GM21723 (cell line): Measurements from ENCODE around the gene SLC1A3.

Experiments
- ATAC-seq: cut with Tn5 transposase; IDR thresholded peaks from one replicate; pipeline ENCODE4 v1.9.1; 2021; ENCODE audit warnings: mild to moderate bottlenecking, moderate library complexity; ENCODE audit not compliant: unreplicated experiment

Gene SLC1A3

GRCh38 chr5:36654564-36654963 lies 48.2 kb downstream of the SLC1A3 start:
- ATAC-seq, result no peak

DNA sequence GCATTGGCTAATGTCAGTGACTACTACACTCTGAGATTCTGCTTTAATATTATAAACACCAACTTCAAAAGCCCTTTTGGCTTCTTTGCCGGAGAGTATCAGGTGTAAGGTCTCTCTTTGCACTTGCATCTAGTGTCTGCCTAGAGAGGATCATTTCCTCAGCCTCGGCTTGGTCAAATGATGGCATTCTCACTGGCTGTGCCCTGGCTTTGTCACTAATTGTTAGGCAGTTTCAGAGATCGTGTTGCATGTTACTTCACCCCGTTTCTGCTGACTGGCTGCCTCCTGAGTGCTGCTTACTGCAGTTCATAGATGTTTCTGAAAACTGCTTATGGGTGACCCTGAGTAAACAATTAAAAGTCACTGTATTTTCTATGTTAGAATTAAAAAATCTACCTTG lies 48.8 kb downstream of the SLC1A3 start:
- ATAC-seq, result no peak

DNA sequence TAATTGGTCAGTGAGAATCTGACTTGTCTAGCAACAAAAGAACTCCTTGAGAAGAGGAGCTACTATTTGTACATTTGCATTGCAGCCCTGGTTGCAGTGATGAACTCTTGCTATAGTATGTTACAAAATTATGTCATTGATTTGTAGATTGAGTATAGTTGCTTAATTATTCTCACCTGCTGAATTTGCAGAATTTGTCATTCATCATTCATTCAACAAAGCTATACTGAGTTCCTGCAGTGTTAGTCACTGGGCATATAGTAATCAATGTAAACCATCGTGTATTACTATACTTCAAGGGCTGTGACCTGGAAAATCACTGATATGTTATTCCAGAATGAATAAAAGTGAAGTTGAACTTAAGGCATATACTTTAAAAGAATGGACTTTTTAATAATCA lies 50.1 kb downstream of the SLC1A3 start:
- ATAC-seq, result no peak

- no peak for ATAC-seq
Observed at GRCh38 chr5:36657563-36657995, 51.2 kb downstream of the SLC1A3 start.

DNA sequence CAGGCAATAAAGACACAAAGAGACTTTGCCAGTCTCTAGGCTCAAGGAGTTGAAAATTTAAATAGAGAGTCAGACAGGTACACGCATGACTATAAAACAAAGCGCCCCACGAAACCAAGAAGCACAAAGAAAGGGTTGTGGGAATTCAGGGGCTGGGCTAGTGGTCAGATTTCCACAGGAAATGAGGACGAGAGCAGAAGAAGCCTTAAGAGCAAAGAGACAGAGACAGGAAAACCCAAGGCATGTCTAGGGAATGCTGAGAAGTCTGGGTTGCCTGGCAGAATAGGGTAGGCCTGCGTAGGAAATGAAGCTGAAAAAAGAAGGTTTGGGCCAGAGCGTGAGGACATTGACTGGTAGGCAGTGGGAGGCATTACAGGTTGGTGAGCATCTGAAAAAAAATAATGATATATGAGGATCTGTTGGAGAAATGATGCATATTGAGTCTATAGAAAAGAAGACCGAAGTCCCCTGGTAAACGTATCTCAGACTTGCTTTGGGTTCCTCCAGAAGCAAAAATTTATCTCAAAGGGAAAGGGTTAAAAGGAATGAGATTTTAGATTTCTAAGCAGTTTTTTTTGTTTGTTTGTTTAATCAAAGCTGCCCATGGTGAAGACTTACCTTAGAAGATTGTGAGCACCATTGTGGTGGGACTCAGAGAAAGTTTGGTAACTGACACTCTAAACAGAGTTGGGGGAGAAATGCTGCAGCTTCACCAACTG lies 51.8 kb downstream of the SLC1A3 start:
- ATAC-seq, result no peak

DNA sequence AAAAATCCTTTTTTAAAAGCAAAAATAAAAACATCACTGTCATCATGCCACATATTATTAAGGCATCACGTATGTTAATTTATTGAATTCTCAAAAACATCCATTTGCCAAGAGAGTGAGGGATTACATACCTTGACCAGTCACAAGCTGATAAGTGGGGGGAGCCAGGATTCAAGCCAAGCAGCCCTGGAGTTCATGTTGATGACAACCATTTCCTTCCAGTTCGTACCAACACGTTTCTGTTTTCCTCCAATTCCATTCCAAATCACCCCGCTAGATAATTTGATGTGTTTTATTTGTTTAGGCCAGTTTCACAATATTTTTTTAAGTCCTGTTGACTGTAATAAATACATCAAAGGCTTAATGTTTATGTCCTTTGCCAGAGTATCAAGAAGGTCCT lies 53.0 kb downstream of the SLC1A3 start:
- no peak for ATAC-seq

GRCh38 chr5:36660397-36661049 lies 54.1 kb downstream of the SLC1A3 start:
- ATAC-seq, result no peak

DNA sequence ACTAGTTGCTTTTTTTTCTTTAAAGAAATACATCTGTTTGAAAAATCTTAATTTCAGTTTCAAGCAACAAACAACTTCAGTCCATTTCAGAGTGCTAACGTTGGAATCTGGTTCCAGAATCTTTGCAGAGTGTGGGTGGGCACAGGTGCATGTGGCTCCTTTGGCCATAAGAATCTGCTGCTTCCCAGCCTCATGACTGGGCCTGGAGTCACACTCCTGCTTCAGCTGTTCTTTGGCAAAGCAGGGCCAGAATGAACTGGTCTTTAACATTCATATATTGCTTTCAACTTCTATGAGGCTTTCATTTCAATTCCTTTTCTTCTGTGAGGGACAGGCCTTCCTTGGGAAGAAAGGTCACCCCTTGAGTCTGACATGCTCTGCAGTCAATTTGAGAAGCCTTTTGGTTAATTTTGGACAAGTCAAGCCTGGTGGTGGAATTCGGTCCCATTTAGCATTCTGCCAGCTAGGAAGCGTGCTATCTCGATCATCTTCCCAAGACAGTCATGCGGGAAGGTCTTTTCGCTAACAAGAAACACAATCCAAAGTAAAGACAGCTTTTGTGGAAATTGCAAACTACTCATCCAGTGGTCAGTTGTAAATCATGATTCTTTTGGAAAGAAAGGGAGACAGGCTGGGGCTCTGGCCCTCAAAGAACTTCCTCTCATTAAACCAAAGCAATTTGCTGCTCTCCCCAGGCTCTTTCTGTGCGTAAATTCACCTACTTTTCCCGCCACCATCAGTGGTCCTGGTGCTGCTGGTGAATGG lies 55.2 kb downstream of the SLC1A3 start:
- no peak for ATAC-seq

DNA sequence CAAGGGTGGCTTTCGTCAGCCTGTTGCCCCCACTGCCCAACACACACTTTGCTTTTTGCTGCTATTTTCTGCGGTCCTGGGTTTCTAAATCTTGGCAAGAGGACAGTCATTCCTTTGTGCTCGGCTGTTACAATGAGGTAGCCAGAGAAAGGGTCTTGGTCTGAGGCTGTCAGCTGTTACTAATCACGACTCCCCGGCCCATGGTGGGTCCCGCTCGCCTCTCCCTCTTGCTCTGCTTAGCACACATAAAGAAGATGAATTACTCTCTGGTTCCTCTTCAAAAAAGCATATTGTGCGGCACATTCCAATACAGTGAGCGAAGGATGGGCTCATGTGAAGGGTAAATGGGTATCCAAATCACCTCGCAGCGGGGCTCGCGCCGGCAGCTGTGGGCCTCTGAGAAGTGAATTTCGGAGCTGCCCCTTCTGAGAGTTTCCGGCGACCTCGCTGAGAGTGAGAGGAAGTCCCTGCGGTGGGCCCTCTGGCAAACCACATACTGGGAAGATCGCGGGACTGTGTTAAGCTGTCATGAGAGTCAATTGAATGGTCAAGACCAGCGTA lies 56.0 kb downstream of the SLC1A3 start:
- ATAC-seq, result no peak

GRCh38 chr5:36664766-36665165 lies 58.4 kb downstream of the SLC1A3 start:
- ATAC-seq, result no peak

DNA sequence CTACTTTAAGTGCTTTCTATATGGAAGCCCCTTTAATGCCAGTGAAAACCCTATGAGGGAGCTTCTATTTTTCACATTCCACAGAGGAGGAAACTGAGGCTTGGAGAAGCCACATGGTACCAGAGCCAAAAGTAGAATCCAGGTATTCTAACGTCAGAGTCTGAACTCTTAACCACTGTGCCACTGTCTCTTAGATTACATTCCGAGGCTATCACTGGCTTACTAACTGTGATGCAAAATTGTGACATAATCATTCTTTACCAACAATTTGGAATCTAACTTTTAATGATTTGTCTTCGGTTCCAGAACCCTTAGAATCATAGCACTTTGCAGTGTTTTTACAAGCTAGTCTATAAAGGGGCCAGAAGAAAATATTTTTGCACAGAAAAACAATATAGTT lies 59.2 kb downstream of the SLC1A3 start:
- no peak for ATAC-seq

DNA sequence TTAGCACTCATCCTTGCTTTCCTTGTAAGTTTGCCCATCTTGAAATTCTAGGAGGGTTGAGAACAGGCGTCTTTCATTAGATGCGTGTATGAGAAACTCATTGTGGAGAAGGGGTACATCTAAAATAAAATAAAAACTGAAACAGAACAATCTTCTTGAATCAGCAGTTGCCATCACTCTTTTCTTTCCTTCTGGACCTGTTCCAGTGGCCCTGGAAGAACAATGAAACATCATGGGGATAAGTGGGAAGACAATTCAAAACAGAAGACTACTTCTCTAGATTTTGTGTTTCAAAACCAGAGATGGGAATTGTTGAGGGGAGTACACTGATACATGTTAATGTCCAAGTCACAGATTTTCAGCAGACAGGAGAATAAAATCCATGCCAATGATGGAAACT lies 59.9 kb downstream of the SLC1A3 start:
- ATAC-seq, result no peak

DNA sequence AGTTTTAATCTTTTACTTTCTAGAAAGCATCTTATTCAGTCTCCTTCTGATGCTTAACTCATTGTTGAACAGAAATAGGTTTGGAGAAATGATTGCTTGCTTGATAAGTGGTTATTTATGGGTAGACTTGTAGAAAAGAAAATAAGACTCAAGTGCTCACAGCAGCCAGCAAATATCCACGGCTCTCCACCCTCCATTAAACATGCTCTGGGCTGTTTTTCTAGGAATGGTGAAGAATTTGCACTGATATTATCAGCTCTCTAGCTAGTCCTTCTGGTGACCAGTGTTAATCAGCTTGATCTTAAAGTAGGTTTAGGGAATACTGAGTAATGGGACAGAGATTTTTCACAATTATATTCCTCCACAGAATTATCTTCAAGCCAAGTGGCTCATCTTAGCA lies 60.6 kb downstream of the SLC1A3 start:
- no peak for ATAC-seq

DNA sequence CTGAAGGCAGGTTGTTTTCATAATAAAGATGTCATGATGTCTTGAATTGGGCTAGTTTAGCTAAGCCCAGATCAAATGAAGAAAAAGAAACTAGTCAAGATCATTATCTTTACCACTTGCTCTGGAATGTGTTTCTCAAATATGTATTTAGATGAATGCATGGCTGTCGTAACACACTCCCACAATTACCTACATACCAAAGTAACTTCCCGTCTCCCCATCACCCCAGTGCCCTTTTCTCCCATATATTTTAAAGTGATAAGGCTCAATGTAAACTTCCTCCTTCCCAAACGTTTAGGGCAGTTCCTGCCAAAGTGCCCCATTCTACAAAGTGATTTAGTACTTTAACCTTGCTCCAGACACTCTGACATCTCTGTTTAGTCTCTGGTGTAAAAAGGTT lies 61.4 kb downstream of the SLC1A3 start:
- ATAC-seq, result no peak

DNA sequence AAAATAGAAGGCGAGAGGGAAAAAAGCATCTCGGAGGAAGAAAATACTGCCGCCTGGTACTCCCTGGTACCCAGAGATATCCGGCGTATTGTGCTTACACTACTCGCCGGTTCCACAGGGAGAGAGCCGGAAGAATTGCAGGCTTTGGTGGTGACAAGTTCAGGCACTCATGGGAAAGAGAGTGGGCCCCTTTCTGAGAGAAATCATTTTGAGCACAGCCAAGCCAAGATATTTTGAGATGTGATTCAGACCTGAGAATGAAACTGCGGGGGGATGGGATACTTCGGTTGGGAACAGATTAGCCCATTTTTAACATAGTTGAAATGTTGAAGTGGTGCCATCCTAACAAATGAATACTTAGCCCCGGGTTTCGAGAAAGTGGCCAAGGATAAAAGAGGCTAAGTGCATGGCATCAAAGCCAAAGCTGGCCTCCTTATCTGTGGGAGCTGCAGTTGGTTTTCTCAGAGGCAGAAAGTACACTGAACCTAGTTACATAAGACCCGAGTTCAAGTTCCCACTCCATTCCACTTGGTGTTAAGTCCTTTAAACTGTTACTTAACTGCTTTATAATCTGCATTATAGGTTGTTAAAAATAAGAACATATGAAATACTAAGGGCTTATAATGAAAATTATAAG lies 62.7 kb downstream of the SLC1A3 start:
- no peak for ATAC-seq

DNA sequence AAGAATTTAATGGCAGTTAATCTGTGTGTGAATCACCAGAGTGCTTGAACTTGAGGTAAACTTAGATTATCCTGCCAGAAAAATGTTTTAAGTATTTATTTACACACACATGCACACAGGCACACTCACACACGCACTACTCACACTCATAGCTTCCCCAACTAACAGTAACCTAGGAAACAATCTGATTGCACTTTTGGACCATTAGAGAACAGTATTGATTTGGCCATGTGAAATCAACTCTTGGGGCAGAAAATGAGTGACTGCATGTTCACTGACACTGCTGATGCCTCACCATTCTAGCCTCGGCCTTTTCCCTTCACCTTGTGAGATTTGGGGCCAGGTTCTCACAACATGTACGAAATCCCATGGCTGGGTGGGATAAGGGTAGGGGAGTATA lies 64.1 kb downstream of the SLC1A3 start:
- no peak for ATAC-seq

DNA sequence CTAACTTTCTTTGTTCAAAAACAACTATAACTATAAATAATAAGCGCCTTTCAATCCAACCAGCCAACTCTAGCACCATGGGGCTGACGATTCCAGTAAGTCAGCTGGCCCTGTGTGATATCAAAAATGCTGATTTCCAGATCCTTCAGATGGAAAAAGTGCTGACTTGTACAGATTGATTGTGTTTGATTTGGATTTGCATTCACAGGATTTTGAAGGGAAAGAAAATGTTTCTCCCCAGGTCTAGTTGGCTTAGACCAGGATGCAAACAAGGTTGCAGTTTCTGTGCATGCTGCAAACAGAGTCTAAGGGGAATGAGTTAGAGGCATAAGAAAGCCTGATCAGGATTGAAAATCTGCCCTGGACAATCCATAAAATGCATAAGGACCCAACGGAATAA lies 68.9 kb downstream of the SLC1A3 start:
- ATAC-seq, result no peak

GRCh38 chr5:36679221-36679989 lies 73.0 kb downstream of the SLC1A3 start:
- ATAC-seq, result no peak

GRCh38 chr5:36680066-36680465 lies 73.7 kb downstream of the SLC1A3 start:
- no peak for ATAC-seq

GRCh38 chr5:36681711-36682110 lies 75.3 kb downstream of the SLC1A3 start:
- no peak for ATAC-seq
